HL-60 (cell line): Measurements from ENCODE around the gene GNPTAB.

Experiments
- GABPA ChIP-seq: IDR thresholded peaks from 2 replicates; pipeline ENCODE4 v1.6.1; 2012; ENCODE audit warnings: low read depth
- POLR2AphosphoS5 ChIP-seq: IDR thresholded peaks from 2 replicates; pipeline ENCODE4 v1.6.1; 2012; ENCODE audit warnings: low read depth
- TF ChIP-seq, protein P1 (sequence below): IDR thresholded peaks from one replicate; pipeline ENCODE4 v1.5.1; 2011; ENCODE audit warnings: low read length, control low read depth, inconsistent platforms; ENCODE audit not compliant: insufficient read depth
- TF ChIP-seq, protein P2 (sequence below): IDR thresholded peaks from 2 replicates; pipeline ENCODE4 v1.6.1; 2012; ENCODE audit warnings: low read depth; ENCODE audit not compliant: insufficient replicate concordance

DNA sequence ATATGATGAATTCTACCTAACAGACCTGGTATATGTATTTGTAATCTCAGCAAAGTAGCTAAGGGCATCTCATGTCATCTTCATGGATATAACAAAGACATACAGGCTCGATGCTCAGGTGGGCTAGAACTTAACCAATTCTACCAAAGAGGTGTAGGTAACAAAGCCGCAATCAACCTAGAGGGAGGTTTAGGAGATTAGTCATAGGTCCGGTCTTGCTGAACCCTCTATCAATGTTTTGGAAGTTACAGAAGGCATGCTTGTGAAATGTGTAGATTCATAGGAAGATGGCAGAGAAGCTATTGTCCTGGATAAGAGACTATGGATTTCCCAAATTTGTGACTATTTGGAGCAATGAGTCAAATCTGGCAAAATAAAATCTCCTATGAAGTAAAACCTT is 48.9 kb downstream of the GNPTAB start:
- TF ChIP-seq, protein P1, sequence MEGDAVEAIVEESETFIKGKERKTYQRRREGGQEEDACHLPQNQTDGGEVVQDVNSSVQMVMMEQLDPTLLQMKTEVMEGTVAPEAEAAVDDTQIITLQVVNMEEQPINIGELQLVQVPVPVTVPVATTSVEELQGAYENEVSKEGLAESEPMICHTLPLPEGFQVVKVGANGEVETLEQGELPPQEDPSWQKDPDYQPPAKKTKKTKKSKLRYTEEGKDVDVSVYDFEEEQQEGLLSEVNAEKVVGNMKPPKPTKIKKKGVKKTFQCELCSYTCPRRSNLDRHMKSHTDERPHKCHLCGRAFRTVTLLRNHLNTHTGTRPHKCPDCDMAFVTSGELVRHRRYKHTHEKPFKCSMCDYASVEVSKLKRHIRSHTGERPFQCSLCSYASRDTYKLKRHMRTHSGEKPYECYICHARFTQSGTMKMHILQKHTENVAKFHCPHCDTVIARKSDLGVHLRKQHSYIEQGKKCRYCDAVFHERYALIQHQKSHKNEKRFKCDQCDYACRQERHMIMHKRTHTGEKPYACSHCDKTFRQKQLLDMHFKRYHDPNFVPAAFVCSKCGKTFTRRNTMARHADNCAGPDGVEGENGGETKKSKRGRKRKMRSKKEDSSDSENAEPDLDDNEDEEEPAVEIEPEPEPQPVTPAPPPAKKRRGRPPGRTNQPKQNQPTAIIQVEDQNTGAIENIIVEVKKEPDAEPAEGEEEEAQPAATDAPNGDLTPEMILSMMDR = no peak
- TF ChIP-seq GABPA (no peak), POLR2AphosphoS5 (no peak)
- TF ChIP-seq, protein P2, sequence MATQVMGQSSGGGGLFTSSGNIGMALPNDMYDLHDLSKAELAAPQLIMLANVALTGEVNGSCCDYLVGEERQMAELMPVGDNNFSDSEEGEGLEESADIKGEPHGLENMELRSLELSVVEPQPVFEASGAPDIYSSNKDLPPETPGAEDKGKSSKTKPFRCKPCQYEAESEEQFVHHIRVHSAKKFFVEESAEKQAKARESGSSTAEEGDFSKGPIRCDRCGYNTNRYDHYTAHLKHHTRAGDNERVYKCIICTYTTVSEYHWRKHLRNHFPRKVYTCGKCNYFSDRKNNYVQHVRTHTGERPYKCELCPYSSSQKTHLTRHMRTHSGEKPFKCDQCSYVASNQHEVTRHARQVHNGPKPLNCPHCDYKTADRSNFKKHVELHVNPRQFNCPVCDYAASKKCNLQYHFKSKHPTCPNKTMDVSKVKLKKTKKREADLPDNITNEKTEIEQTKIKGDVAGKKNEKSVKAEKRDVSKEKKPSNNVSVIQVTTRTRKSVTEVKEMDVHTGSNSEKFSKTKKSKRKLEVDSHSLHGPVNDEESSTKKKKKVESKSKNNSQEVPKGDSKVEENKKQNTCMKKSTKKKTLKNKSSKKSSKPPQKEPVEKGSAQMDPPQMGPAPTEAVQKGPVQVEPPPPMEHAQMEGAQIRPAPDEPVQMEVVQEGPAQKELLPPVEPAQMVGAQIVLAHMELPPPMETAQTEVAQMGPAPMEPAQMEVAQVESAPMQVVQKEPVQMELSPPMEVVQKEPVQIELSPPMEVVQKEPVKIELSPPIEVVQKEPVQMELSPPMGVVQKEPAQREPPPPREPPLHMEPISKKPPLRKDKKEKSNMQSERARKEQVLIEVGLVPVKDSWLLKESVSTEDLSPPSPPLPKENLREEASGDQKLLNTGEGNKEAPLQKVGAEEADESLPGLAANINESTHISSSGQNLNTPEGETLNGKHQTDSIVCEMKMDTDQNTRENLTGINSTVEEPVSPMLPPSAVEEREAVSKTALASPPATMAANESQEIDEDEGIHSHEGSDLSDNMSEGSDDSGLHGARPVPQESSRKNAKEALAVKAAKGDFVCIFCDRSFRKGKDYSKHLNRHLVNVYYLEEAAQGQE = no peak
